ENCODE measurements around the gene SGSH. TPM values are rescaled to one million over a fixed set of nuclear protein-coding genes. Genes with fewer than 3 reads are reported as not detected.
A peak's percentile ranks its signal among the peaks of the same experiment; 100 is the strongest.

The SGSH gene
- total RNA-seq, 1 experiment from 2014 or later, result 19.8 TPM

GRCh38 chr17:80263253-80264204, 43.4 kb upstream of the SGSH start:
- H3K4me1 Mint-ChIP-seq, result peaks cover 25 to 32% of the 10 kb centered on the region in 2 experiments
- DNase-seq, result peak; percentile 62
- H3K27me3 Mint-ChIP-seq (ENCODE audit: low read depth), result no peaks in the 10 kb centered on the region

More at GRCh38 chr17:80263253-80264204, 43.4 kb upstream of the SGSH start:
- H3K9ac ChIP-seq (ENCODE audit: extremely low read depth, insufficient read length, low read length), result no peak overlapping the region
- no CpG with 5 or more reads among the region's 19 CpGs for WGBS (ENCODE audit: extremely low coverage, insufficient read length, low lambda C conversion rate)
- Mint-ChIP-seq H3K4me3 (peak overlapping the region in 1 of 2 experiments; percentile 50; a peak in 1 of 5 replicates), H3K36me3 (ENCODE audit: insufficient read depth in 1 of 3, low read depth in 3 of 3) (peaks cover 17 to 25% (median 17%) of the 10 kb centered on the region in 3 experiments), H3K9me3 (no peaks in the 10 kb centered on the region; a peak in 1 of 5 replicates), H3K27ac (peak overlapping the region in 2 of 3 experiments; percentile 75 to 85; a peak in 4 of 7 replicates)
- no peak overlapping the region; the same call in 1 of the 2 replicates for H3K4ac ChIP-seq (ENCODE audit: low read depth, low read length)
- no peak overlapping the region for H3K18ac ChIP-seq (ENCODE audit: insufficient read length, low read depth, low read length)
- H3K4me2 ChIP-seq (ENCODE audit: insufficient read depth, insufficient read length, low read length), result no peak overlapping the region
- no peaks in the 10 kb centered on the region for H3K9me3 ChIP-seq (ENCODE audit: control insufficient read depth, low read depth, low read length)
- H4K8ac ChIP-seq (replicated peaks; ENCODE audit: insufficient read length, low read depth, low read length), result no peak overlapping the region
- H2BK20ac ChIP-seq (ENCODE audit: low read depth, low read length, poor library complexity, severe bottlenecking), result no peak overlapping the region
- no peak overlapping the region for H3T11ph ChIP-seq (ENCODE audit: low read length)
- H4K5ac ChIP-seq (ENCODE audit: insufficient read length, low read depth, low read length), result no peak overlapping the region
- no peak overlapping the region for H2BK15ac ChIP-seq (ENCODE audit: low read depth, low read length)
- H2BK12ac ChIP-seq (ENCODE audit: insufficient read length, low read depth, low read length), result no peak overlapping the region
- H2BK5ac ChIP-seq (ENCODE audit: insufficient read length, low read length), result no peak overlapping the region
- no peaks in the 10 kb centered on the region for H3K79me2 ChIP-seq (ENCODE audit: insufficient read depth, low read length)
- H3K4me1 ChIP-seq (ENCODE audit: insufficient read depth, low read length), result peaks cover 7% of the 10 kb centered on the region; the same call in 1 of the 2 replicates
- no peak overlapping the region for H3K56ac ChIP-seq (ENCODE audit: insufficient read length, low read depth, low read length)
- H3K27me3 ChIP-seq (ENCODE audit: insufficient read depth, low read length), result no peaks in the 10 kb centered on the region
- H3K27ac ChIP-seq (ENCODE audit: insufficient read length, low read depth, low read length), result no peak overlapping the region
- H3K23ac ChIP-seq (ENCODE audit: insufficient read length, low read depth, low read length), result no peak overlapping the region
- TF ChIP-seq, protein P1, sequence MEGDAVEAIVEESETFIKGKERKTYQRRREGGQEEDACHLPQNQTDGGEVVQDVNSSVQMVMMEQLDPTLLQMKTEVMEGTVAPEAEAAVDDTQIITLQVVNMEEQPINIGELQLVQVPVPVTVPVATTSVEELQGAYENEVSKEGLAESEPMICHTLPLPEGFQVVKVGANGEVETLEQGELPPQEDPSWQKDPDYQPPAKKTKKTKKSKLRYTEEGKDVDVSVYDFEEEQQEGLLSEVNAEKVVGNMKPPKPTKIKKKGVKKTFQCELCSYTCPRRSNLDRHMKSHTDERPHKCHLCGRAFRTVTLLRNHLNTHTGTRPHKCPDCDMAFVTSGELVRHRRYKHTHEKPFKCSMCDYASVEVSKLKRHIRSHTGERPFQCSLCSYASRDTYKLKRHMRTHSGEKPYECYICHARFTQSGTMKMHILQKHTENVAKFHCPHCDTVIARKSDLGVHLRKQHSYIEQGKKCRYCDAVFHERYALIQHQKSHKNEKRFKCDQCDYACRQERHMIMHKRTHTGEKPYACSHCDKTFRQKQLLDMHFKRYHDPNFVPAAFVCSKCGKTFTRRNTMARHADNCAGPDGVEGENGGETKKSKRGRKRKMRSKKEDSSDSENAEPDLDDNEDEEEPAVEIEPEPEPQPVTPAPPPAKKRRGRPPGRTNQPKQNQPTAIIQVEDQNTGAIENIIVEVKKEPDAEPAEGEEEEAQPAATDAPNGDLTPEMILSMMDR (conservative IDR thresholded peaks at IDR 0.05), result no peak
- no peaks in the 10 kb centered on the region for H3K79me1 ChIP-seq (ENCODE audit: insufficient read depth, low read depth, low read length, poor library complexity, severe bottlenecking)
- no peak overlapping the region for H2AFZ ChIP-seq (ENCODE audit: low read length)
- no peak overlapping the region; the same call in 1 of the 2 replicates for H3K14ac ChIP-seq (ENCODE audit: insufficient read depth, low read length)
- no peak overlapping the region for H4K91ac ChIP-seq (ENCODE audit: insufficient read length, low read depth, low read length)
- no peak overlapping the region for H2BK120ac ChIP-seq (ENCODE audit: low read depth, low read length, poor library complexity, severe bottlenecking)
- no peak overlapping the region for H2AK5ac ChIP-seq (ENCODE audit: insufficient read length, low read length)
- no peaks in the 10 kb centered on the region for H3K23me2 ChIP-seq (ENCODE audit: insufficient read length, low read depth, low read length, poor library complexity, severe bottlenecking)
- H4K20me1 ChIP-seq (ENCODE audit: control insufficient read depth, insufficient read depth, insufficient read length), result no peaks in the 10 kb centered on the region
